ENCODE results near the gene SPATA31D4.

The SPATA31D4 gene

GRCh38 chr9:81898851-81899250 lies 29.4 kb upstream of the SPATA31D4 start:
- ChIA-PET CTCF (interaction anchor here (0.7 kb wide), 1 partner anchor 51 kb away, joined by 4 read pairs; no protein-coding TSS in a partner anchor), POLR2A (no interaction called here)
- TF ChIP-seq INSM2 (tag by site-specific recombination; IDR thresholded peaks at IDR 0.05) (no peak), AEBP2 (tag by site-specific recombination; IDR thresholded peaks at IDR 0.05; ENCODE audit: borderline replicate concordance) (no peak), KLF17 (tag by site-specific recombination; IDR thresholded peaks at IDR 0.05) (no peak), EGR2 (tag by site-specific recombination; IDR thresholded peaks at IDR 0.05; ENCODE audit: low read depth) (no peak), KLF10 (tag by site-specific recombination; IDR thresholded peaks at IDR 0.05) (no peak), ZNF23 (tag by site-specific recombination; IDR thresholded peaks at IDR 0.05; ENCODE audit: borderline replicate concordance) (no peak), ZNF394 (tag by site-specific recombination; IDR thresholded peaks at IDR 0.05; ENCODE audit: borderline replicate concordance) (no peak), ZNF654 (tag by site-specific recombination; IDR thresholded peaks at IDR 0.05; ENCODE audit: low read depth) (no peak), ZNF449 (tag by site-specific recombination; IDR thresholded peaks at IDR 0.05) (no peak), ELK4 (IDR thresholded peaks at IDR 0.05; ENCODE audit: borderline replicate concordance, low read depth, low read length) (no peak), ZBTB1 (tag by site-specific recombination; IDR thresholded peaks at IDR 0.05) (no peak), ZNF792 (tag by site-specific recombination; IDR thresholded peaks at IDR 0.05) (no peak), ZNF211 (tag by site-specific recombination; IDR thresholded peaks at IDR 0.05; ENCODE audit: low read depth) (no peak), ZBTB6 (tag by site-specific recombination; IDR thresholded peaks at IDR 0.05) (no peak), WT1 (tag by site-specific recombination; IDR thresholded peaks at IDR 0.05) (no peak)

GRCh38 chr9:81902196-81902595 lies 26.0 kb upstream of the SPATA31D4 start:
- no peaks in the 10 kb centered on the region for H3K9me3 ChIP-seq (ENCODE audit: control insufficient read depth, insufficient read depth, low read depth, low read length)
- H3K4me3 ChIP-seq (ENCODE audit: low read depth, low read length) = no peak overlapping the region
- no peak overlapping the region for H3K27ac ChIP-seq (ENCODE audit: extremely low read depth, low read depth, low read length)
- TF ChIP-seq ZNF510 (tag by site-specific recombination; IDR thresholded peaks at IDR 0.05; ENCODE audit: insufficient replicate concordance) = no peak
- TF ChIP-seq FEZF1 (tag by site-specific recombination; IDR thresholded peaks at IDR 0.05) = no peak
- no peak for TF ChIP-seq ZNF48 (tag by site-specific recombination; IDR thresholded peaks at IDR 0.05)
- TF ChIP-seq ZNF707 (tag by site-specific recombination; IDR thresholded peaks at IDR 0.05) = no peak
- no peak for TF ChIP-seq ATF2 (tag by site-specific recombination; IDR thresholded peaks at IDR 0.05; ENCODE audit: low read depth)
- TF ChIP-seq ZNF132 (tag by site-specific recombination; IDR thresholded peaks at IDR 0.05; ENCODE audit: borderline replicate concordance) = no peak
- no peak for TF ChIP-seq ZNF266 (tag by site-specific recombination; IDR thresholded peaks at IDR 0.05; ENCODE audit: low read depth)
- ChIA-PET POLR2A (no interaction called here), CTCF (interaction anchor here (0.7 kb wide), 2 partner anchors 68 to 399 kb away, joined by 3 read pairs; no protein-coding TSS in a partner anchor)
- no peaks in the 10 kb centered on the region for H3K4me1 ChIP-seq (ENCODE audit: control insufficient read depth, insufficient read depth, low read length)
- no peaks in the 10 kb centered on the region for H3K36me3 ChIP-seq (ENCODE audit: control insufficient read depth in 2 of 2, insufficient read depth in 1 of 2, low read length in 2 of 2)

More at GRCh38 chr9:81898851-81899250, 29.4 kb upstream of the SPATA31D4 start:
- no peaks in the 10 kb centered on the region for H3K9me3 ChIP-seq (ENCODE audit: control insufficient read depth, insufficient read depth, low read depth, low read length)
- no peaks in the 10 kb centered on the region for H3K4me1 ChIP-seq (ENCODE audit: control insufficient read depth, insufficient read depth, low read length)
- no peaks in the 10 kb centered on the region for H3K36me3 ChIP-seq (ENCODE audit: control insufficient read depth in 2 of 2, insufficient read depth in 1 of 2, low read length in 2 of 2)
- H3K27ac ChIP-seq (ENCODE audit: extremely low read depth, low read depth, low read length) = no peak overlapping the region
- H3K4me3 ChIP-seq (ENCODE audit: low read depth, low read length) = no peak overlapping the region

All from HEK293 (cell line).